Spleen (tissue), 7 donors: ENCODE measurements around the gene CDH15.

Source experiments
- POLR2A ChIP-seq, 3 donors: fragments of 450-650 bp; IDR thresholded peaks; one replicate each; pipeline ENCODE4 v1.5.1; 2017; ENCODE audit warnings: antibody characterized with exemption in 3 of 3, mild to moderate bottlenecking in 1 of 3
- POLR2AphosphoS5 ChIP-seq, 3 donors: sonication (generic); formaldehyde crosslinking; IDR thresholded peaks; one replicate each; pipeline ENCODE4 v1.5.1; 2017; ENCODE audit warnings: antibody characterized with exemption in 3 of 3
- TF ChIP-seq, protein P1 (sequence below), 11 experiments: fragments of 200-600 bp in 7 of 11; fragments of 450-650 bp in 4 of 11; sonication (generic) in 4 of 11; IDR thresholded peaks in 8 of 11; conservative IDR thresholded peaks in 3 of 11; 1 replicate in 7 of 11; 2 replicates in 4 of 11; pipeline versions ENCODE4 v1.4.0 to v1.8.0; 2016 to 2021; ENCODE audit warnings: antibody characterized with exemption in 11 of 11, inconsistent platforms in 4 of 11, mild to moderate bottlenecking in 1 of 11
- donor health status: DM: no; HTN: no; CAD: no; lungs with moderate emphysema.
- donor health status: DM: no; HTN: no; CAD: no.
- donor health status: DM: no; HTN: no; CAD: no.

GRCh38 chr16:89207993-89208392 lies 36.4 kb downstream of the CDH15 start:
- TF ChIP-seq, protein P1, sequence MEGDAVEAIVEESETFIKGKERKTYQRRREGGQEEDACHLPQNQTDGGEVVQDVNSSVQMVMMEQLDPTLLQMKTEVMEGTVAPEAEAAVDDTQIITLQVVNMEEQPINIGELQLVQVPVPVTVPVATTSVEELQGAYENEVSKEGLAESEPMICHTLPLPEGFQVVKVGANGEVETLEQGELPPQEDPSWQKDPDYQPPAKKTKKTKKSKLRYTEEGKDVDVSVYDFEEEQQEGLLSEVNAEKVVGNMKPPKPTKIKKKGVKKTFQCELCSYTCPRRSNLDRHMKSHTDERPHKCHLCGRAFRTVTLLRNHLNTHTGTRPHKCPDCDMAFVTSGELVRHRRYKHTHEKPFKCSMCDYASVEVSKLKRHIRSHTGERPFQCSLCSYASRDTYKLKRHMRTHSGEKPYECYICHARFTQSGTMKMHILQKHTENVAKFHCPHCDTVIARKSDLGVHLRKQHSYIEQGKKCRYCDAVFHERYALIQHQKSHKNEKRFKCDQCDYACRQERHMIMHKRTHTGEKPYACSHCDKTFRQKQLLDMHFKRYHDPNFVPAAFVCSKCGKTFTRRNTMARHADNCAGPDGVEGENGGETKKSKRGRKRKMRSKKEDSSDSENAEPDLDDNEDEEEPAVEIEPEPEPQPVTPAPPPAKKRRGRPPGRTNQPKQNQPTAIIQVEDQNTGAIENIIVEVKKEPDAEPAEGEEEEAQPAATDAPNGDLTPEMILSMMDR (IDR thresholded peaks at IDR 0.05 in 8 of 11, conservative IDR thresholded peaks at IDR 0.05 in 3 of 11): no peak
- TF ChIP-seq POLR2AphosphoS5 (IDR thresholded peaks at IDR 0.05) (no peak), POLR2A (IDR thresholded peaks at IDR 0.05) (no peak)
